ENCODE data around the gene FBXL22. TPM values are rescaled to one million over a fixed set of nuclear protein-coding genes. Genes with fewer than 3 reads are reported as not detected.

The FBXL22 gene
- total RNA-seq, 1 donor: 0.54 TPM

DNA sequence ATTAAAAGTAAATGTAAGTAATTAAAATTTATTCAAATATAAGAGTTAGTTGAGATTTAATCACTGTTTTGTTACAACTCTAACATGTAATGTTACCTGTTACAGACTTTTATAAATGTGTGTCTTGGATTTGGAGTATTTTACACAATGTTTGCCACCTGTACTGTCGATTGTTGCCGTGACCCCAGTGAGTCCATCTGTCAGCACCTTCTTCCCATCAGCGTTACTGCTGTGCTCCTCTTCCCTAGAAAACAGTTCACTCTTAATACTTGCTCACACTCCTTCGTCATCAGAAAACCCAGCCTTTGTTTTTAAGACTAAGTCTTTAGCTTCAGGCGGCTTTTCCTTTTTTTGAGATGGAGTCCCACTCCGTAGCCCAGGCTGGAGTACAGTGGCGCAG lies 40.5 kb upstream of the FBXL22 start:
- TF ChIP-seq, protein P1, sequence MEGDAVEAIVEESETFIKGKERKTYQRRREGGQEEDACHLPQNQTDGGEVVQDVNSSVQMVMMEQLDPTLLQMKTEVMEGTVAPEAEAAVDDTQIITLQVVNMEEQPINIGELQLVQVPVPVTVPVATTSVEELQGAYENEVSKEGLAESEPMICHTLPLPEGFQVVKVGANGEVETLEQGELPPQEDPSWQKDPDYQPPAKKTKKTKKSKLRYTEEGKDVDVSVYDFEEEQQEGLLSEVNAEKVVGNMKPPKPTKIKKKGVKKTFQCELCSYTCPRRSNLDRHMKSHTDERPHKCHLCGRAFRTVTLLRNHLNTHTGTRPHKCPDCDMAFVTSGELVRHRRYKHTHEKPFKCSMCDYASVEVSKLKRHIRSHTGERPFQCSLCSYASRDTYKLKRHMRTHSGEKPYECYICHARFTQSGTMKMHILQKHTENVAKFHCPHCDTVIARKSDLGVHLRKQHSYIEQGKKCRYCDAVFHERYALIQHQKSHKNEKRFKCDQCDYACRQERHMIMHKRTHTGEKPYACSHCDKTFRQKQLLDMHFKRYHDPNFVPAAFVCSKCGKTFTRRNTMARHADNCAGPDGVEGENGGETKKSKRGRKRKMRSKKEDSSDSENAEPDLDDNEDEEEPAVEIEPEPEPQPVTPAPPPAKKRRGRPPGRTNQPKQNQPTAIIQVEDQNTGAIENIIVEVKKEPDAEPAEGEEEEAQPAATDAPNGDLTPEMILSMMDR (IDR thresholded peaks at IDR 0.05; ENCODE audit: insufficient read depth, low read length): no peak
- DNase-seq (ENCODE audit: low read depth): no peak
- no peak overlapping the region for H3K4me3 ChIP-seq (ENCODE audit: low read depth, low read length)

DNA sequence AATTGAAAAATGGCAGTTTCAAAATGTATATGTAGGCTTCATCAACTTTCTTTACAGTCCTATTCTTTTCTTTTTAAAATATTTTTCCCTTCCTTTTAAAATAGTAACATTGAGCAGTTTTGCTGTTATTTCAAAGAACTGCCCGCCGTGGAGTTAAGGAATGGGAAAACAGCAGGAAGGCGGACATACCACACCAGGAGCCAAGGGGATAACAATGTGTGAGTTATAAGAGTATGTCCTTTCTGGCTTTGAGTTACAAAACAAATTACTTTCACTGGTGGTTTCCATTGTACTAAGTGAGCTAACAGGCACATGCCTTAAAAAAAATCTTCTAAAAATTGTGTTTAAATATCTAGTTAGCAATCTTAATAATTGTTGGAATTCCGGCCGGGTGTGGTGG lies 37.4 kb upstream of the FBXL22 start:
- H3K4me3 ChIP-seq (ENCODE audit: low read depth, low read length): no peak overlapping the region
- DNase-seq (ENCODE audit: low read depth): no peak
- TF ChIP-seq, protein P1 (IDR thresholded peaks at IDR 0.05; ENCODE audit: insufficient read depth, low read length): no peak

DNA sequence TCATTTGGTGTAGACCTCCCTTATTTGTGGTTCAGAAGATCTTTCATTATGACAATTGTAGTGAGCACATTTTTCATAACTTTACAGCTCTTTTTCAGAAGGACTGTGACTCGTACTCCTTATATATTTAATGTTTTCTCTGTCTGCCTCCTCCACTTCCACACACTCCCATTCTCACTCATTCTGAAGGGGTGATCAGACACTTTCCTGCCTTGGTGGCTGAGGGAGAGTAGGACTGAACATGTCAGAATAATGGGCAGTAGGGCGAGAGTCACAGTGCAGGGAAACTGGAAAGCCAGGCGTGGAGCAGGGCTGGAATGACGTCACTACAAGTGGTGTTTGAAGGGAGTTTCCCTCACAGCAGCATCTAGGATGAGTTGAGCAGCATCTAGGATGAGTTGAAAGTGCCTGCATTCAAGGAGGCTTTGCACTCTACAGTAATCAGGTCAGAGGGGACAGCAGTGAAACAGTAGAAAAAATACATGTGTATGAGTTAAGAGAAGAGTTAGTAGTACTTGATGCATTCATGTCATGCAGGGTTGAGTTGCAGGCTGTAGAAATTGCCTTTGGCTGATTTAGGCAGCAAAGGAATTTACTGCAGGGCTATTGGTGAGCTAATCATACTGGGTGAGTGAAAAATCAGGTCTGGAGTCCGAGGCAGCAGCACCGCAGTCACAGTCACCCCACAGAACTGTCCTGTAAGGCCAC lies 36.3 kb upstream of the FBXL22 start:
- TF ChIP-seq, protein P1 (IDR thresholded peaks at IDR 0.05; ENCODE audit: insufficient read depth, low read length): no peak
- no peak overlapping the region for H3K4me3 ChIP-seq (ENCODE audit: low read depth, low read length)
- DNase-seq (ENCODE audit: low read depth): no peak

DNA sequence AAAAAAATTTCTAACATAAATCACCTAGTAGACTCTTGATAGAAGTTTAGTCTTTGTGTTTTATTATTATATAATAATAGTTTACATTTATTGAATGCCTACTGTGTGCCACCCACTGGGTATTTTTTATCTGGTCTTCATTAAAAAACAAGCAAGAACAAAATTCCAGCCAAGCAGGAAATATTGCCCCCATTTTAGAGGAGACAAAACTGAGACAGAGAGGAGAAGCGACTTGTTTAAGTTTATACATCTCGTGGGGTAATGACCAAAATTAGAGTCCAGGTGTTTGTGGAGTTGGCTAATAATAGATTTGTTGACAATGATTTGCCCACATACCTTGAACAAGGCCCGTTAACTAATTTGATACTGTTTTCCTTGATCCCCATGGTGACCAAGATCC lies 33.1 kb upstream of the FBXL22 start:
- no peak for DNase-seq (ENCODE audit: low read depth)
- TF ChIP-seq, protein P1 (IDR thresholded peaks at IDR 0.05; ENCODE audit: insufficient read depth, low read length): no peak
- no peak overlapping the region for H3K4me3 ChIP-seq (ENCODE audit: low read depth, low read length)

DNA sequence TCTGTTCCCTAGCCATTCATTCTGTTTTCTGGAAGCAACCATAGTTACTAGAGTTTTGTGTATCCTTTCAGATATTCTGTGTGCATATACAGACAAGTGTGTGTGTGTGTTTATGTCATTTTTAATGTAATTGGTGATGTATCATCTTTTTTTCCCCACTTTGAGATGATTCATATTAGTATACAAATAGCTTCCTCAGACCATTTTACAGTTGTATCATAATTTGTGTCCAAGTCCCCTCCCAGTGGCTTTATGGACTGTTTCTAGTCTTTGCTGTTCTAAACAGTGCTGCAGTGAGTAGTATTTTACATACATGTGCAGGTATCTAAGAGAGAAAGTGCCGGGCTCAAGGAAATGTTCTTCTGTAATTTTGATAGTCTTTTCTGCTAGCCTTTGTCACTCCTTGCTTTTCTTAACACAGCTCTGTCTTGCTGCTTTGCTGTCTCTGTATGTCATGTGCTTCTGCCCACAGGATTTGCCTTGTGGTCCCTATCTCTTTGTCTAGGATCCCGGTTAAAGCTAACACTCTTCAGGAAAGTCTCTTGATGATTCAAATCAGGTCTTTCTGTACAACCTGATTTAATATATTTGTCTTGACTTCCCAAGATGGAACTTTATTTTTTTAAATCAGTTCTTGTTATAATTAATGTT lies 31.5 kb upstream of the FBXL22 start:
- TF ChIP-seq, protein P1 (IDR thresholded peaks at IDR 0.05; ENCODE audit: insufficient read depth, low read length): no peak
- H3K4me3 ChIP-seq (ENCODE audit: low read depth, low read length): no peak overlapping the region
- DNase-seq (ENCODE audit: low read depth): no peak

DNA sequence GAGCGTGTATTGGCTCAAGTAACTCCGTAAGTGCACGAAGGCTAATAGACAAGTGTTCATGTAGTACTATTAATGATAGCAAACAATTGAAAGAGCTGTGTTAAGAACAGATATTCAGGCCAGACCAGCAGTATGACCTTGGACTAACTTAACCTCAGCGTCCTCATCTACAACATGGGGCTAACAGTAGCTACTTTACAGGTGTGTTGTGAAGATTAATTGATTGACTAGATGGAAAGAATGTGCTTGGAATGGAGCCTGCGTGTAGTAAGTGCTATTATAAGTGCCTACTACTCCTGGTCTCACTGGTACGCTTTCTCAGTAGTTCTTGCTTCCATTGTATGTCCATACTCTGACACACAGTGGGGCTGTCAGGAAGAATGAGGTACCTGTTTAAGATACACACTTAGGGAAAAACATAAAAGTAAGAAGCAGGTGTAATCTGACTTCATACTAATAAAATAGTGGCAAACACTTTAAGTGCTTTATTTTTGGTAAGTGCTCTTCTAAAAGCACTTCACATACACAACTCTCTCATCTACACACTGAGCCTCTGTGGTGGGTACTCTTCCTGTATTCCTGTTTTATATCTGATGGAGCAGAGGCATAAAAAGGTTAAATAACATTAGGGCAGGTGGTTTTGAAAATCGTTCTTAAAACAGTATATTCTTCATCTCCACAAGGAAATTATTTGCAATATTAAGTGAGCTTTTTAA lies 24.3 kb upstream of the FBXL22 start:
- H3K4me3 ChIP-seq (ENCODE audit: low read depth, low read length): no peak overlapping the region
- no peak for DNase-seq (ENCODE audit: low read depth)
- TF ChIP-seq, protein P1 (IDR thresholded peaks at IDR 0.05; ENCODE audit: insufficient read depth, low read length): no peak

All from fibroblast of the aortic adventitia (primary cell).